A549 (cell line): ENCODE data around the gene PDS5A. TPM values are rescaled to one million over a fixed set of nuclear protein-coding genes. Genes with fewer than 3 reads are reported as not detected.
A peak's percentile ranks its signal among the peaks of the same experiment; 100 is the strongest.

ENCODE experiments used
- ATAC-seq, 2 experiments: fragments of 200-7000 bp in 1 of 2; fragments of >200 bp in 1 of 2; cut with Nextera tagmentation in 1 of 2; cut with Tn5 transposase in 1 of 2; 3 replicates each; pipeline versions ENCODE4 v1.8.0 to v1.9.1; 2018 to 2020; ENCODE audit warnings: mild to moderate bottlenecking in 1 of 2, moderate library complexity in 1 of 2
- CTCF ChIA-PET: fragments of 300-600 bp; sonication (Branson Sonifier 250); formaldehyde crosslinking; extraction: SDS; loops from one replicate; lab custom pipeline; 2021; ENCODE audit warnings: antibody characterized with exemption, inconsistent platforms; lab: Yijun Ruan, JAX
- POLR2A ChIA-PET: fragments of 350-600 bp; formaldehyde crosslinking; extraction: SDS; loops from one replicate; lab custom pipeline; 2021; ENCODE audit warnings: antibody characterized with exemption, inconsistent platforms; lab: Yijun Ruan, JAX
- DNase-seq, 2 experiments: peaks; one replicate each; pipeline versions ENCODE4 v3.0.0 to v3.0.0-alpha.2; 2011 to 2016; ENCODE audit warnings: low read depth in 1 of 2, low spot score in 1 of 2
- FAIRE-seq: peaks from 2 replicates; lab custom pipeline; 2011; peaks lifted over from hg19 to GRCh38; lab: Jason Lieb, UNC
- H3K27ac ChIP-seq, 2 experiments: fragments of >200 bp; sonication (Bioruptor Twin); formaldehyde crosslinking; 3 replicates each; pipeline ENCODE4 v1.5.1; 2016 to 2017
- H3K4me1 ChIP-seq: fragments of >200 bp; sonication (Bioruptor Twin); formaldehyde crosslinking; 3 replicates; pipeline ENCODE4 v1.6.1; 2016
- H3K4me2 ChIP-seq: fragments of >200 bp; sonication (Bioruptor Twin); formaldehyde crosslinking; 3 replicates; pipeline ENCODE4 v1.6.1; 2016
- H3K4me3 ChIP-seq: fragments of >200 bp; sonication (Bioruptor Twin); formaldehyde crosslinking; 3 replicates; pipeline ENCODE4 v1.5.1; 2016
- H3K9me3 ChIP-seq: fragments of >200 bp; sonication (Bioruptor Twin); formaldehyde crosslinking; 3 replicates; pipeline ENCODE4 v1.6.1; 2016
- CBX8 ChIP-seq: fragments of 200-600 bp; sonication (generic); IDR thresholded peaks from 2 replicates; pipeline ENCODE4 v1.6.1; 2016
- E2F6 ChIP-seq: IDR thresholded peaks from 2 replicates; pipeline ENCODE4 v1.6.1; 2012; ENCODE audit warnings: low read depth, borderline replicate concordance
- EHF ChIP-seq: fragments of 250-450 bp; sonication (Bioruptor Pico); IDR thresholded peaks from 2 replicates; pipeline ENCODE4 v1.5.0; 2020; ENCODE audit warnings: mild to moderate bottlenecking
- FOXS1 ChIP-seq: fragments of 250-450 bp; sonication (Bioruptor Pico); IDR thresholded peaks from 2 replicates; pipeline ENCODE4 v1.5.0; 2020; ENCODE audit warnings: mild to moderate bottlenecking, moderate library complexity
- HES2 ChIP-seq: fragments of >200 bp; sonication (Bioruptor Twin); formaldehyde crosslinking; IDR thresholded peaks from 2 replicates; pipeline ENCODE4 v1.6.1; 2016
- HMGXB4 ChIP-seq: fragments of 250-450 bp; sonication (Bioruptor Pico); IDR thresholded peaks from 2 replicates; pipeline ENCODE4 v1.5.0; 2021; ENCODE audit warnings: mild to moderate bottlenecking, moderate library complexity, borderline replicate concordance
- HOXB13 ChIP-seq: fragments of 250-450 bp; sonication (Bioruptor Pico); IDR thresholded peaks from 2 replicates; pipeline ENCODE4 v1.5.0; 2020; ENCODE audit warnings: low read depth, mild to moderate bottlenecking, moderate library complexity
- JUN ChIP-seq, 2 experiments: fragments of >200 bp; sonication (Bioruptor Twin); formaldehyde crosslinking; IDR thresholded peaks; 2 replicates in 1 of 2; 3 replicates in 1 of 2; pipeline ENCODE4 v1.6.1; 2016 to 2017
- KDM5A ChIP-seq: fragments of 200-600 bp; sonication (generic); IDR thresholded peaks from 2 replicates; pipeline ENCODE4 v1.6.1; 2016; ENCODE audit warnings: antibody characterized with exemption, mild to moderate bottlenecking
- MAZ ChIP-seq: fragments of 150-350 bp; IDR thresholded peaks from 2 replicates; pipeline ENCODE4 v1.6.1; 2014; ENCODE audit warnings: antibody characterized with exemption, low read depth, low read length, borderline replicate concordance
- PHF8 ChIP-seq: fragments of 200-600 bp; sonication (generic); IDR thresholded peaks from 2 replicates; pipeline ENCODE4 v1.6.1; 2016; ENCODE audit warnings: low read depth, mild to moderate bottlenecking, antibody characterized with exemption, moderate library complexity, borderline replicate concordance
- RAD21 ChIP-seq, 2 experiments: fragments of >200 bp in 1 of 2; sonication (Bioruptor Twin) in 1 of 2; formaldehyde crosslinking in 1 of 2; IDR thresholded peaks in 1 of 2; conservative IDR thresholded peaks in 1 of 2; 2 replicates in 1 of 2; 3 replicates in 1 of 2; pipeline ENCODE4 v1.6.1; 2012 to 2018; ENCODE audit warnings: inconsistent platforms in 1 of 2
- RARB ChIP-seq: fragments of 250-450 bp; sonication (Bioruptor Pico); IDR thresholded peaks from 2 replicates; pipeline ENCODE4 v1.8.0; 2021; ENCODE audit warnings: mild to moderate bottlenecking, moderate library complexity
- SMC3 ChIP-seq: fragments of >200 bp; sonication (Bioruptor Twin); formaldehyde crosslinking; IDR thresholded peaks from 3 replicates; pipeline ENCODE4 v1.6.1; 2018; ENCODE audit warnings: inconsistent platforms
- TFCP2L1 ChIP-seq: fragments of 250-450 bp; sonication (Bioruptor Pico); IDR thresholded peaks from 2 replicates; pipeline ENCODE4 v1.5.0; 2021; ENCODE audit warnings: mild to moderate bottlenecking
- ZC3H11A ChIP-seq: fragments of 450-650 bp; IDR thresholded peaks from 2 replicates; pipeline ENCODE4 v1.6.1; 2014; ENCODE audit warnings: antibody characterized with exemption, mild to moderate bottlenecking
- WGBS: methylation state at CpG from one replicate; pipeline ENCODE4 v1.1.6; 2017; ENCODE audit errors: missing lambda C conversion rate; 5-methylcytosine and 5-hydroxymethylcytosine counted together
- polyA plus RNA-seq, 4 experiments: library from polyadenylated mRNA; depleted of rRNA in 3 of 4; stranded (reverse); fragments of >200 nt; fragmentation: RNase III in 1 of 4; extraction: RNeasy Plus Mini Kit Qiagen cat#74134 plus additional on column Dnase treatment in 1 of 4; gene quantifications; 2 replicates in 3 of 4; 3 replicates in 1 of 4; pipeline ENCODE4 v1.2.3, GENCODE V29; 2011 to 2017
- TF ChIP-seq, protein P1 (sequence below): fragments of >200 bp; sonication (Bioruptor Twin); formaldehyde crosslinking; IDR thresholded peaks from 3 replicates; pipeline ENCODE4 v1.5.1; 2016

Gene PDS5A
- polyA plus RNA-seq, 2 of the 4 experiments (the other 2 are of a cell fraction) = 33.0 to 87.5 TPM

DNA sequence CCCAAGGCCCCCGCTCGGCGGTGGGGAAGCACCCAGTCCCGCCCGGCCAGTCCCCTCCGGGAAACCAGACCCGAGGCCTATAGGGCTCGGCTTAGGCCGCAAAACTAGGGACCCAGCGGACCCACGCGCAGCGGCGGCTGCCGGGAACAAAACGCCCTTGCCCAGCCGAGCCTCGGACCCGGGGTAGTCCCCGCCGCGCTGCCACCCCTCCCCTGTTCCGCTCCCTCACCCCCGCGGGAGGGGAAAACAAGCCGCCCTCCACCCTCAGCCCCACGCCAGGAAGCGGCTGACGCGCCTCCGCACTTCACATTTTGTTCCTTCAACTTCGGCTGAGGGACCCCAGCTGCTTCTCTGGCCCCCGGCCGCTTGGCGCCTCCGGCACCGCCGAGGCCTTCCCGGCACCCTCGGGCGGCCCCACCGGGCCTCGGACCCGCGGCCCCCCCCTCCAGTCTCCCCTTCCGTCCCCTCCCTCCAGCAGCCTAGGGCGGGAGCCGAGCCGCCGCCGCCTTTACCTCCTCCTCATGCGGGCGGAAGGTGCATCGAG lies 694 bp downstream of the PDS5A start:
- POLR2A ChIA-PET = no interaction called here
- Histone ChIP-seq H3K4me1 (peaks cover 16% of the 10 kb centered on the region), H3K9me3 (no peaks in the 10 kb centered on the region), H3K4me3 (peak overlapping the region; percentile 95), H3K27ac (peak overlapping the region; percentile 98 to 100), H3K4me2 (peak overlapping the region; percentile 95)
- no peak for TF ChIP-seq CBX8
- TF ChIP-seq PHF8 = peak; percentile 70
- no peak for TF ChIP-seq ZC3H11A
- no peak for TF ChIP-seq HOXB13 (CRISPR knock-in tag)
- FAIRE-seq (no peak), DNase-seq (peak in 1 of 2 experiments; percentile 17), ATAC-seq (peak; percentile 48 to 58)
- no CpG with 5 or more reads among the region's 54 CpGs for WGBS
- CTCF ChIA-PET = interaction anchor here (1.5 kb wide), 1 partner anchor 79 kb away, joined by 3 read pairs; no protein-coding TSS in a partner anchor

GRCh38 chr4:39976141-39976944 lies 1.4 kb downstream of the PDS5A start:
- Histone ChIP-seq H3K9me3 (no peaks in the 10 kb centered on the region), H3K27ac (peak overlapping the region; percentile 98 to 100), H3K4me1 (peaks cover 18% of the 10 kb centered on the region), H3K4me3 (peak overlapping the region; percentile 95), H3K4me2 (peak overlapping the region; percentile 95)
- no peak for TF ChIP-seq JUN (IDR thresholded peaks at IDR 0.05)
- TF ChIP-seq HMGXB4 (CRISPR knock-in tag) = no peak
- peak; percentile 51; the same call in 2 of the 3 replicates for TF ChIP-seq SMC3
- no peak for TF ChIP-seq RARB (CRISPR knock-in tag)
- TF ChIP-seq EHF (CRISPR knock-in tag) = no peak
- no peak for TF ChIP-seq TFCP2L1 (CRISPR knock-in tag)
- TF ChIP-seq E2F6 = no peak
- TF ChIP-seq KDM5A = peak; percentile 86
- no peak for TF ChIP-seq FOXS1 (CRISPR knock-in tag)
- peak; percentile 78 to 83 for TF ChIP-seq RAD21 (conservative IDR thresholded peaks at IDR 0.05 in 1 of 2, IDR thresholded peaks at IDR 0.05 in 1 of 2)
- TF ChIP-seq HES2 = no peak
- TF ChIP-seq, protein P1, sequence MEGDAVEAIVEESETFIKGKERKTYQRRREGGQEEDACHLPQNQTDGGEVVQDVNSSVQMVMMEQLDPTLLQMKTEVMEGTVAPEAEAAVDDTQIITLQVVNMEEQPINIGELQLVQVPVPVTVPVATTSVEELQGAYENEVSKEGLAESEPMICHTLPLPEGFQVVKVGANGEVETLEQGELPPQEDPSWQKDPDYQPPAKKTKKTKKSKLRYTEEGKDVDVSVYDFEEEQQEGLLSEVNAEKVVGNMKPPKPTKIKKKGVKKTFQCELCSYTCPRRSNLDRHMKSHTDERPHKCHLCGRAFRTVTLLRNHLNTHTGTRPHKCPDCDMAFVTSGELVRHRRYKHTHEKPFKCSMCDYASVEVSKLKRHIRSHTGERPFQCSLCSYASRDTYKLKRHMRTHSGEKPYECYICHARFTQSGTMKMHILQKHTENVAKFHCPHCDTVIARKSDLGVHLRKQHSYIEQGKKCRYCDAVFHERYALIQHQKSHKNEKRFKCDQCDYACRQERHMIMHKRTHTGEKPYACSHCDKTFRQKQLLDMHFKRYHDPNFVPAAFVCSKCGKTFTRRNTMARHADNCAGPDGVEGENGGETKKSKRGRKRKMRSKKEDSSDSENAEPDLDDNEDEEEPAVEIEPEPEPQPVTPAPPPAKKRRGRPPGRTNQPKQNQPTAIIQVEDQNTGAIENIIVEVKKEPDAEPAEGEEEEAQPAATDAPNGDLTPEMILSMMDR = peak; percentile 72
- TF ChIP-seq MAZ = no peak
- DNase-seq = peak; percentile 63 to 82
- ChIA-PET POLR2A (interaction anchor here (0.7 kb wide), 1 partner anchor 278 kb away, joined by 3 read pairs; the partner anchor contains the start of gene UBE2K), CTCF (interaction anchor here (0.6 to 1.4 kb wide), 7 partner anchors 24 to 1071 kb away, joined by 3 to 6 read pairs (median 3); no protein-coding TSS in a partner anchor)
- peak; percentile 78 to 85 for ATAC-seq
- WGBS = under 1% methylated on average over 20 of the region's 41 CpGs
- no peak for FAIRE-seq
